ENCODE measurements around the gene ZMYND8. TPM values are rescaled to one million over a fixed set of nuclear protein-coding genes. Genes with fewer than 3 reads are reported as not detected.
"Not testable (repeated sequence)": the region's sequence is repeated elsewhere in the genome, so short reads cannot be mapped to it uniquely, and the experiment has no call there.

The ZMYND8 gene
- polyA plus RNA-seq, 3 donors = 41.8 to 44.2 (median 43.6) TPM

DNA sequence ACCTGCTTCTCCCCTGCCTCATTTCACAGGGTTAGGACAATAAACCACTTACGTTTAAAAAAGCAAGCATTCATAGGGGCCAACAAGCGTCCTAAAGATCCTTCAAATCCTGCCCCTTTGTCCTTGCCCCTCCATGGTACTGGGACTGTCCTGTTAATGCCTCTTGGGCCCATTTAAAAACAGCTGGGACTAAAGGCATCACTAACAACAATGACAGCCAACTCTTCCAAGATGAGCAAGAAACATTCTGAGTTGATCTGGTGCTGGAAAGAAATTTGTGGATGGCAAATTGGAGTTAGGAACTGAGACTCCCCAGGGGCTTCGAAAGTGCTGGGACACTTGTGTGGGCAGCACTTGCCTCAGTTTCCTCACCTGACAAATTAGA lies 93.4 kb downstream of the ZMYND8 start:
- DNase-seq (ENCODE audit: extremely low read depth in 1 of 11, low read depth in 9 of 11, low spot score in 4 of 11) = no peak

DNA sequence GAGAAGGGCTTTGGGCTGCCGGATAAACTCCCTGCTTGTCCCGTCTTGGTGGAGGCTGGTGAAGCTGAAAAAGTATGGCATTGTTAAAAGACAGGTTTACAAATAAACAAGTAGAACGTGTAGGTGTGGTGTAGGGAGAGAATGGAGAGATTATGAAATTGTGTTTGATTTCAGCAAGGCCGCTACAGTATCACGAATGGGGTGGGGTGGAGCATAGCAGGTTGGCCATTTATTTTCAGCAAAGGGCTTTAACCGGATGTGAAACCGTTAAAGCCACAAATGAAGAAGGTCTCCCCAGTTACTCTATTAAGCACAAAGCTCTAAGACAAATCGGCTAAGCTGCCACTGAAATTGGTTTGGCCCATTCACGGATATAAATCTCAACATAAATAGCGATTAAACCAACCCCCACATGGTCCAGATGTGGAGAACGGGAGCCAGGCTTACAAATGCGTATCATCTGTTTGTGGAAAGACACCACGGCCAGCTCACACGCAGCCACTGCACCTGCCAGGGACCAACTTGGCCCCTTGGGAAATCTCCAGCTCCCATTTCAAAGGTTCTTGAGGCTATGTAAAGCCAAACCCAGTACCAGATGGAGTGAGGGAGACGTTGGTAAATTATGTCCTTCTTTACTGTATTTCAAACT lies 94.0 kb downstream of the ZMYND8 start:
- DNase-seq (ENCODE audit: extremely low read depth in 1 of 11, low read depth in 9 of 11, low spot score in 4 of 11) = no peak

DNA sequence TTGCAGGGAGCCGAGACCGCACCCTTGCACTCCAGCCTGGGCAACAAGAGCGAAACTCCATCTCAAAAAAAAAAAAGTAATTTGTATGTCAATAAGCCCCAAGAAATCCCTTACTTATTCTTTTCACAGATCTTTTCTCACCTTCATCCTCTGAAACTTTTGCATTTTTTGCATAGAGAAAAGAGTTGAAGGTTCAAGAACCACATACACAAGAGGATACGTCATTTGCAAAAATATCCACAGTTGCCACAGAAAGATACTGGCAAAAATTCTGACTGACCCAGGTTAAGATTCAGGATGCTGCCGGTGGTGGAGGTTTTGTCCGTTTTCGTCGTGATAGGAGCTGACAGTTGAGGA lies 94.5 kb downstream of the ZMYND8 start:
- no peak for DNase-seq (ENCODE audit: extremely low read depth in 1 of 11, low read depth in 9 of 11, low spot score in 4 of 11)

DNA sequence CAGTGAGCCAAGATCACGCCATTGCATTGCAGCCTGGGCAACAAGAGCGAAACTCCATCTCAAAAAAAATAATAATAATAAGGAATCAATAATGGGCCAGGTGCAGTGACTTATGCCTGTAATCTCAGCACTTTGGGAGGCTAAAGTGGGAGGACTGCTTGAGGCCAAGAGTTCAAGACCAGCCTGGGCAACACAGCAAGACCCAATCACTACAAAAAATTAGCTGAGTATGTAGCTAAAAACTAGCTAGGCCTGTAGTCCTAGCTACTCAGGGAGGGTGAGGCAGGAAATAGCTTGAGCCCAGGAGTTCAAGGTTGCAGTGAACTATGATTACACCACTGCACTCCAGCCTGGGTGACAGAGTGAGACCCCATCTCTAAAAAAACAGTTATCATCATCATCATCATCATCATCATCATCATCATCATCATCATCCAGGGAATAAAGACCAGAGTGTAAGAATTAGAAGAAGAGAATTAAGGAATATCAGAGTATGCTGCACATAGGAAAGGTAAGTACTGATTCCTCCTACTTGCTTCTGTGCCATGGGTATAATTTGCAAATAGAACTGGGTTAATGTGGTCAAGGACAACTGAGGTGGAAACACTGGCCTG lies 95.2 kb downstream of the ZMYND8 start:
- not testable (repeated sequence) for DNase-seq (ENCODE audit: extremely low read depth in 1 of 11, low read depth in 9 of 11, low spot score in 4 of 11)

DNA sequence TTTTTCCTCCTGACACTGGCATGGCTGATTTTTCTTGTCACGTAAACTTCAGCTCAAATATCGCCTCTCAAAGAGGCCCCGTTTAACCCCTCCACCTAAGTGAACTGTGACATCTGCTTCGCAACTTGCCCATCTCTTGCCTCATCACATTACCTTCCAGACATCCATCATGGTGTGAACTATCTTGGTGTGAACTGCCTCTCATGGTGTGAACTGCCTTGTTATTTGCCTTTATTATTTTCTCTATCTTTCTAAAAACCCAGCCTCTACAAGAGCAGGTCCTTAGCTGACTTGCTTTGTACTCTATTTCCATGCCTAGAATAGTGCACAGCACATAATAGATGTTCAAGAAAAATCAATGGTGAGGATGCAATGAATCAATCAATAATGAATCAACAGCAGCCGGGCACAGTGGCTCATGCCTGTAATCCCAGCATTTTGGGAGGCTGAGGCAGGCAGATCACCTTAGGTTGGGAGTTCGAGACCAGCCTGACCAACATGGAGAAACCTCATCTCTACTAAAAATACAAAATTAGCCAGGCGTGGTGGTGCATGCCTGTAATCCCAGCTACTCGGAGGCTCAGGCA lies 95.9 kb downstream of the ZMYND8 start:
- not testable (repeated sequence) for DNase-seq (ENCODE audit: extremely low read depth in 1 of 11, low read depth in 9 of 11, low spot score in 4 of 11)

DNA sequence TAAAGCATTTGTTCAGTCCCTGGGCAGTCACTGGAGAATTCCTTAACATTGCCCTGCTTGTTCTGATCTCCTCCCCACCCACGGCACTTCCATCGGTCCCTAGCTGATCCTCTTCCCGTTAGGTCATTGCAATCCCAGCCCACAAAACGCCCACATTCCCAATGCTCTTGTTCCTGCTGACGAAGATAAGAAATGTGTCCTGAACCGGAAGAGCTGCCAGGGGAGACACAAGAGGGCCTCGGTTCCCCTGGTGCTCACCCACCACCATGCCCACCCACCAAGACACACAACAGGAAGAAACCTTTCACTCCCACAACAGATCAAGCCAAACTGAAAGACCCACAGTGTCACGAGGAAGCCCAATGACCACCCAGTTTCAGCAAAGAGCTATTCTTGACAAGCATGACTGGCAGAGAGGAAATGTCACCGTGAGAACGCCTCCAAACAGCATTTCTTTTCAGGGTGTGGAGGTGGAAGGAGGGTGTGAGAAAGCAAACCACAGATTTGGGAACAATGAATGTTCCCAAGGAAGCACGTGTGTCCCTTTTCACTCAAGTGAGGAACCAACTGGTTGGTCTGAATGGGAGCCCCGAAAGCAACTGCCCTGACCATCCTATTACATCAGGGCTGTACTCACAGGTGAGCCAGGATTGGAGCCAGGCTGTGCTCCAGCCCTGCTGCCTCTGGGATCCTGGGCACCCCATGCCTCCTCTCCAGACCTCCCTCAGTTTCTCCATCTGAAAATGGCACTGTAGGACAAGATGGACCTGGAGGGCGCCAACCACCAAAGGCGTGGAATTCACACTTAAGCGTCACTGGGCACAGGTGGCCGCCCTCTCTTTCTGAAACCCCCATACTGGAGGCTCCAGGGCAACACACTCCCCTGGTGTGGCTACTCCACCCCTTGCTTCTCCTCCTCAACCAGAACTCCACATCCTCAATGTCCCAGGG lies 97.5 kb downstream of the ZMYND8 start:
- no peak for DNase-seq (ENCODE audit: extremely low read depth in 1 of 11, low read depth in 9 of 11, low spot score in 4 of 11)

DNA sequence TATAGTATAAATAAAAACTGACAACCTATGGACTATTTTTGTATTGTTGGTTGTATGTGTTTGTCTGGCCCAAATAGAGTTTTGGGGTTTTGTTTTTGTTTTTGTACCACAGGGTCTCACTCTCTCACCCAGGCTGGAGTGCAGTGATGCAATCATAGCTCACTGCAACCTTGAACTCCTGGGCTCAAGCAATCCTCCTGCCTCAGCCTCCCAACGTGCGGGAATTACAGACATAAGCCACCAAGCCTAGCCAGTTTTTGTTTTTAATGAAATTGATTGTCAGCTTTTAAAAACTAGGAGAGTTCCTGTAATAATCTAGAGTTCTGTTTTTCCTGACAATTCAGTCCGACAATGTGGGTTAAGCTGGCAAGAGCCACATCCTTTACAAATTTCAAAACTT lies 98.7 kb downstream of the ZMYND8 start:
- no peak for DNase-seq (ENCODE audit: extremely low read depth in 1 of 11, low read depth in 9 of 11, low spot score in 4 of 11)

DNA sequence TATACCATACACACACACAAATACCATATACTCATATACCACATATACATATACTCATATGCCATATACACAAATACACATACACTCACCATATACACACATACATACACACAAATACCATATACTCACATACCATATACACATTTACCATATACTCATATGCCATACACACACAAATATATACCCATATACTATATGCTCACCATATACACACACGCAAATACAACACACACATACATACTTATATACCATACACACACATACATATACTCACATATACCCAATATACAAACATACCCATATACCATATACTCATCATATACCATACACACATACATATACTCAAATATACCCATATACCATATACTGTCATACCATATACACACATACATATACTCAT lies 99.2 kb downstream of the ZMYND8 start:
- DNase-seq (ENCODE audit: extremely low read depth in 1 of 11, low read depth in 9 of 11, low spot score in 4 of 11) = no peak

DNA sequence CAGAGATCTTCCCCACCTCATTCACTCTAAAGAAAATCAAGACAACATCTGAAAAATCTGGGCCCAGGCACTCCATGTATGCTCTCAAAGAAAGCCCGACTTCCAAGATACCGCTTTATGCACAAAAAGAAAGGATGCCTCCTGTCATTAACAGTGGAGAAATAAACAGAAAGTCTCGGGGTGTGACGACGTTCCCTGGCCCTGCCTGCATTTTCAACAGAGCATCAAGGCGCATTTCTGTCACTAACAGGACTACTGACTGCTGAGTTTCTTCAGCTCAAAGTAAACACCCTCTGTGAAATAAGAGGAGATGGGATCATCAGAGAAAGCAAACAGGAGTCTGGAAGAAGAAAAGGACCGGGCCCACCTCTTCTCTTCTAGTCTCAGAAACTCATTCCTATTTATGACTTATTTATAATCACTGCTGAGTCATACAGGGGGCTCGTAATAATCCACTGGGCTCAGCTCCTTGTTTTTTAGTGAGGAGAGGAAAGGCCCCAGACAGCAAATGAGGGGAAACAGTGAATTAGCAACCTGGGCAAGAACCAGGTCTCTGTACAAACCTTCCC lies 99.7 kb downstream of the ZMYND8 start:
- DNase-seq (ENCODE audit: extremely low read depth in 1 of 11, low read depth in 9 of 11, low spot score in 4 of 11) = no peak

DNA sequence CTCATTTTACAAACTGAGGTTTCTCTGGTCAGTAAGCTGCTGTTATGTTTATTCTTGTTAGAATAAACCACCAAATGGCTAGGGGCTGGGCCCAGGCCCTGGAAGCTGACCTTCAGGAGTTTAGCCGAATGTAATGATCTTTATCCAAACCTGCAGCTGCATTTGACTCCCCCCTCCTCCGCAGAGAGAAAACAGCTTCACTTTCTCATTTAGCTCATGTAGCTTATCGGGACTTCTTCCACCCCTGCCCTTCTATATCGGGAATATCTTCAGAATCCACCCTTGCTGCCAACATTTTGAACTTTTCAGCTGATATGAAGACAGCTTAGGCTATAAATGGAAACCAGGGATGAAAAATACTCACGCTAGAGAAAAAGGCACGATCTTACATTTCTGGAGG lies 102.6 kb downstream of the ZMYND8 start:
- DNase-seq (ENCODE audit: extremely low read depth in 1 of 11, low read depth in 9 of 11, low spot score in 4 of 11) = no peak

DNA sequence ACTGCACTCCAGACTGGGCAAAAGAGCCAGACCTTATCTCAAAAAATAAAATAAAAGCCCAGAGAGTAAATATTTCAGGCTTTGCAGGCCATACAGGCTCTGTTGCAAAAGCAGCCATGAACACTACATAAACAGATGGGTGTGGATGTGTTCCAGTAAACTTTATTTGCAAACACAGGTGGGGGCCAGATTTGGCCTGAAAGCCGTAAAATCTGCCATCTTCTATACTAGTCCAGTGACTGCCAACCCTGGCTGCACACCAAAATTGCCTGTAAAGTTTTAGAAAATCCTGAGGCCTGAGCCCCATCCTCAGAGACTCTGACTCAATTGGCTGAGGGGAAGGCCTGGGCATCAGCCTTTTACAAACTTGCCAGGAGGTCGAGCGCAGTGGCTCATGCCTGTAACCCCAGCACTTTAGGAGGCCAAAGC lies 103.6 kb downstream of the ZMYND8 start:
- no peak for DNase-seq (ENCODE audit: extremely low read depth in 1 of 11, low read depth in 9 of 11, low spot score in 4 of 11)

DNA sequence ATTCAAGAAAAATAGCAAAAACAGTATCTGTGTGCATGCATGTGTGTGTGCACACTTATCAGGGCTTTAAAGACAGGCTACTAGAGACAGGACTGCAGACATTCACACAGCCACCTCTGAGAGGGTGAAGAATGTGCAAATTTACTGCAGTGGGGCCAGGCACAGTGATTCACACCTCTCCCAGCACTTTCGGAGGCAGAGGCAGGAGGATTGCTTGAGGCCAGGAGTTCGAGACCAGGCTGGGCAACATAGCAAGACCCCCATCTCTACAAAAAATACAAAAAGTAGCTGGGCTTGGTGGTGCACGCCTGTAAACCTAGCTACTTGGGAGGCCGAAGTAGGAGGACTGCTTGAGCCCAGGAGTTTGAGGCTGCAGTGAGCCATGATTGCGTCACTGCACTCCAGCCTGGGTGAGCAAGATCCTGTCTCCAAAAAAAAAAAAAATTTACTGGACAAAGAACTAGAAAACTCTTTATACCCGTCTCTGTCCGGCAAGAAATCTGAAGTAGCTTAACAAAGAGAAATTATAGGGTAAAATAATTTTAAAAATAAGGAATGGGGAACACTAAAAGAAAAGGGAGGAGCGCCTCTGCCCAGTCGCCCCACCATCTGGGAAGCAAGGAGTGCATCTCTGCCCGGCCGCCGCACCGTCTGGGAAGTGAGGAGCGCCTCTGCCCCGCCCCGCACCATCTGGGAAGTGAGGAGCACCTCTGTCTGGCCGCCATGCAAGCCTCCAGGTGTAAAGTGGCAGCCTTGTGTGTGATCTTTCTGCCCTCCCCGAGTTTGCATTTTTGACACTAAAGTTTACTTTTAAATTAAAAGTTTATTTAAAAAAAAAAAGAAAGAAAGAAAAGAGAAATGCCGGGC lies 105.1 kb downstream of the ZMYND8 start:
- no peak for DNase-seq (ENCODE audit: extremely low read depth in 1 of 11, low read depth in 9 of 11, low spot score in 4 of 11)

DNA sequence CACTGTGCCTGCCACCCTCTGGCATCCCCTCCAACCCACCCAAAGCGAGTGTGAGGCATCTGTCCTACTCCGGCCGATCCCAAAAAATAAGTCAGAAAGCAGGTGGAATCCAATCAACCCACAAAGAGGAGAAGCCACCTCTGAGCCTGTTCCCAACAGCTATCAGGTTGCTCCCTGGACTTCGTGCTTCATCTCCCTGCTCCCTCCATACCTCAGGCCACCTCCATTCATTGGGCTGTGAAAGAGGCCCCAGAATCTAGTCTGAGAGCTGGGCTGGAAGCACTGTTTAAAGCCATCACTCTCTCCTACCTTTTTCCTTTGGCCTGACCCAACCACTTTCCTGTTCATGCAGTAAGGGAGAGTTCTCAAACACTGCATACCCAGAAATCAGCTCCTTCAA lies 106.1 kb downstream of the ZMYND8 start:
- DNase-seq (ENCODE audit: extremely low read depth in 1 of 11, low read depth in 9 of 11, low spot score in 4 of 11) = no peak

DNA sequence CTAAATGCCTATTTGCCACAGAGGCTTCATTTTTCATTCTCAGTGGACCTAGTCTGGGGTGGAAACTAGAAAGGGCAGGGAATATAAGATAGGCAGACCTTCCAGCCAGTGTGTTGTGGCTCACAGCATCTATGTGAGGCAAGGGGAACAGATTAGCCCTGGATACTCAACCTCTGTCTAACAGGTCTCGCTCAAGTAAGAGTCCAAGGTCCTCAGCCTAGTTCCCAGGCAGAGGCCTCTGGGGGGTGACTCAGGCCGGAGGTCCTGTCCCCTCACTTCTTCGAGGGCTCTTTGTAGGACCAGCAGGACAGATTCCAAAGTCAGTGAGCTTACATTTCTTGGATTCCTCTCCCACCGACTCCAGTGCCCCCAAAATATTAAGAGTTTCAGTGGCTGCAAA lies 106.6 kb downstream of the ZMYND8 start:
- DNase-seq (ENCODE audit: extremely low read depth in 1 of 11, low read depth in 9 of 11, low spot score in 4 of 11) = no peak

DNA sequence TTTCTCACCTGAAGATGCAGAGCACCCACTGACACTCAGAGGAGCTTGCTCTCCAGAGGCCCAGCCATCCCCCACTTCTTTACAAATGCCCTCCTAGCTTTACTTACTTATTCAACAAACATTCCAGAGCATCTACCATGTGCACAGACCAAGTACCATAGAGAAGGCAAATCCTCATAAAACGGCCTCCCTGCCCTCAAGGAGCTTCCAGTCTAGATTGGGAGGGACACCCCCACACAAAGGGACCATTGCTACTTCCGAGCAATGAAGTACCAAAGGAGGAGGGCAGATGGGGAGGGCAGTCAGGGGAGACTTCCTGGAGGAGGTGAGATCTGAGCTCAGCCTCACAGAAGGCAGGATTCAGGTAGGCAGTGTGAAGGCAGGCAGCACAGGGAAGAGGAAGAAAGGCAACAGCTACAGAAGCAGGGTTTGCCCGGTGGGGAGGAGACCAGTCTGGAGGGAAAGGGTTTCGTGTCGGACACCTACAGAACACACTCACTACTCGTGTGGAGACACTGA lies 108.0 kb downstream of the ZMYND8 start:
- DNase-seq (ENCODE audit: extremely low read depth in 1 of 11, low read depth in 9 of 11, low spot score in 4 of 11) = no peak

DNA sequence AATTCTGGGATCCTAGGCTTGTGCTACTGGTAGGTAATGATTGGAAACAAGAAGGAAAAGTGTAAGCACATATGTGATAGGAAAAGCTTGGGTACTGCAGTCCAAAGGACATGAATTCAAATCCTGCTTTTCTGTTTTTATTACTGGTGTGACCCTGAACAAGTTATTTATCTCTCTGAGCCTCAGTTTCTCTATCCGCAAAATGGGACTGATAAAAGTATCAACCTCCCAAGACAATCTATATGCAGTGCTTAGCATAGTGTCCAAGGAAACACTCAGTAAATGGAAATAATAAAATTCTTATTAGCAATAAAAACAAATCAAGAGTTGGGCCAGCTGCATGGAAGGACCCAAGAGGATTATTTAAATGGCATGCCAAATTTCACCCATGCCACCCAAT lies 108.5 kb downstream of the ZMYND8 start:
- DNase-seq (ENCODE audit: extremely low read depth in 1 of 11, low read depth in 9 of 11, low spot score in 4 of 11) = no peak

DNA sequence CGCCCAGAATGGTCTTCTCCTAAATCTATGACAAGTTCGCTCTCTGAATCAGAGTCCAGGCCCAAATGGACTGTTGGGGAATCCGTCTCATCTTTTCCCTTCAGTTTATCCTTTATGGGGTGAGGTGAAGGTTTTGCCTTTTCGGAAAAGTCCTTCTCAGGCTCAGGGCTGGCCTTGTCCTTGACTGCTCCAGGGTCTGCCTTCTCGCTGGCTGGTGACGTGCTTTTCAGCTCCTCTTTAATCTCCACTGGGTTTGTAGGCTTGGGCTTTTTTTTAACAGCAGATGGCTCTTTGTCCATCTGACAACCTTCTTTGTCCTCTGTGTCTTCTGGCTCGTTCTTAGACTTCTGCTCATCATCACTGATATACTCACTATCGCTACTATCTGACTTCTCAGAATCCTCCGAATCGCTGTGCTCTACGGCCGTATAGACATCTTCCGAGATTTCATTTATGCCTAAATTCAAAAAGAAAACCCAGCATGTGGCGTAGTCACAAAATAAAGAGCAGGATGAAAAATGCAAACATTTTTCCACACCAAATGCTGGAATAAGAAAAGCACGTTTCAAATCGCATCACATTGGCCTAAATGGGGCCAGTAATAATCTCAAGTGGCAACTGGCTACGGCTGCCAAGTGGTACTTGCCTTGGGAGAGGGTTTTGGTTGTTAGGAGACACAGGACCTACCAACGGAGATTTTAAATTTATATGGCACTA lies 110.3 kb downstream of the ZMYND8 start:
- no peak for DNase-seq (ENCODE audit: extremely low read depth in 1 of 11, low read depth in 9 of 11, low spot score in 4 of 11)

DNA sequence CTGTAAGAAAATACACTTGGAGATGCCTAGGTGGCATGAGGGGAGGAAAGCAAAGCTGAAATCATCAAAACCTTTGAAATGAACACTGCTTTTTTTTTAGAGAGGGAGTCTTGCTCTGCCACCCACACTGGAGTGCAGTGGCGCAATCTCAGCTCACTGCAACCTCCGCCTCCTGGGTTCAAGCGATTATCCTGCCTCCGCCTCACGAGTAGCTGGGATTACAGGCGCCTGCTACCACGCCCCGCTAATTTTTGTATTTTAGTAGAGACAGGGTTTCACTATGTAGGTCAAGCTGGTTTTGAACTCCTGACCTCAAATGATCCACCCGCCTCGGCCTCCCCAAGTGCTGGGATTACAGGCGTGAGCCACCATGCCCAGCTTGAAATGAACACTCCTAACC lies 111.3 kb downstream of the ZMYND8 start:
- DNase-seq (ENCODE audit: extremely low read depth in 1 of 11, low read depth in 9 of 11, low spot score in 4 of 11) = not testable (repeated sequence)
